LoVo (cell line): ENCODE results near the gene KRTAP4-11.
"Not testable (repeated sequence)": the region's sequence is repeated elsewhere in the genome, so short reads cannot be mapped to it uniquely, and the experiment has no call there.

Experiments
- DNase-seq: peaks from one replicate; pipeline ENCODE4 v3.0.0-alpha.2; 2016; ENCODE audit warnings: low spot score

KRTAP4-11 gene

DNA sequence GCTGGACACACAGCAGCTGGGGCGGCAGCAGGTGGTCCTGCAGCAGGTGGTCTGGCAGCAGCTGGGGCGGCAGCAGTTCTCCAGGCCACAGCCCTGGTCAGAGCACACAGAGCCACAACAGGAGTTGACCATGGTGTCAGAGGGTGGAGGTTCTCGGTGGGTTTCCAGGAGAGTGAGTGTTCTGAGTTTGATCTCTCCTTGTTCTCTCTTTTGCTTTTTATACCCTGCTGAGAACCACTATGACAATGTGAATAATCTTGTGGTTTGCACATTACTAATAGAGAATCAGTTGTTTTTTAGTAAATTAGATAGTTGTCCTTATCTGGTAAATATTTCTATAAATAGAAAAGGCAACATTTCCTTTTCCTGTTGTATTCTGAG is 5.8 kb upstream of the KRTAP4-11 start, which contains the start of gene KRTAP4-12:
Gene KRTAP4-12, minus strand, starts transcription at position 192 of the 381 bp plus-strand sequence. Its CDS starts 60 bp downstream, at position 132.
- not testable (repeated sequence) for DNase-seq

DNA sequence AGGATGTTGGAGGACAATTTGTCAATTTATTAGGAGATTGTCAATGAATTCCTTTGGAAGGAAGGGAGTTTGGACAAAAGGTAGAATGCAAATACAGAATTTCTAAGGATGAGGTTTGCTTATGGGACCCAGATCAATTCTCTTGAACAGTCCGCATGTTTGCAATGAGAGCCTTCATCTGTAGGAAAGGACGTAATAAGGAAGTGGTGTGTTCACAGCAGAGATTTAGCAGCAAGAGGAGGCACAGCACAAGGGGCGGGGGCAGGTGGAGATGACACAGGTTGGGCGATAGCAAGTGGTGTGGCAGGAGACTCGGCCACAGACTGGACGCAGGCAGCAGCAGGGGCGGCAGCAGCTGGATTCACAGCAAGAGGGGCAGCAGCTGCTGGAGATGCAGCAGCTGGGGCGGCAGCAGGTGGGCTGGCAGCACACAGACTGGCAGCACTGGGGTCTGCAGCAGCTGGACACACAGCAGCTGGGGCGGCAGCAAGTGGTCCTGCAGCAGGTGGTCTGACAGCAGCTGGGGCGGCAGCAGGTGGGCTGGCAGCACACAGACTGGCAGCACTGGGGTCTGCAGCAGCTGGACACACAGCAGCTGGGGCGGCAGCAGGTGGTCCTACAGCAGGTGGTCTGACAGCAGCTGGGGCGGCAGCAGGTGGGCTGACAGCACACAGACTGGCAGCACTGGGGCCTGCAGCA is 5.3 kb upstream of the KRTAP4-11 start:
- not testable (repeated sequence) for DNase-seq

DNA sequence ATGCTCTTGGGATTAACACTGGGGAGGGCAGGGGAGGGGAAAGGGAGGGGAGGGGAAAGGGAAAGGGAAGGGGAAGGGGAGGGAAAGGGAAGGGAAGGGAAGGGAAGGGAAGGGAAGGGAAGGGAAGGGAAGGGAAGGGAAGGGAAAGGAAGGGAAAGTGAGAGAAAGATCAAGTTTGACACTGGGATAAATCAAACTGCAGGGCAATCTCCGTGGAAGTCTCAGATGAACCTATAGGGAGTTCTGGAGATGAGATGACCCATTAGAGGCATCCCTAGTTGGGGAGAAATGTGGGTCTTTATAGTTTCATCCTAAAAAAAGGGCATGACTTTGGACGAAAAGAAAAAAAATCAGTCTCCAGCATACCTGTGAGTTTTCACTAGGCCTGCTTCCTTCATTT is 3.6 kb upstream of the KRTAP4-11 start:
- no peak for DNase-seq

DNA sequence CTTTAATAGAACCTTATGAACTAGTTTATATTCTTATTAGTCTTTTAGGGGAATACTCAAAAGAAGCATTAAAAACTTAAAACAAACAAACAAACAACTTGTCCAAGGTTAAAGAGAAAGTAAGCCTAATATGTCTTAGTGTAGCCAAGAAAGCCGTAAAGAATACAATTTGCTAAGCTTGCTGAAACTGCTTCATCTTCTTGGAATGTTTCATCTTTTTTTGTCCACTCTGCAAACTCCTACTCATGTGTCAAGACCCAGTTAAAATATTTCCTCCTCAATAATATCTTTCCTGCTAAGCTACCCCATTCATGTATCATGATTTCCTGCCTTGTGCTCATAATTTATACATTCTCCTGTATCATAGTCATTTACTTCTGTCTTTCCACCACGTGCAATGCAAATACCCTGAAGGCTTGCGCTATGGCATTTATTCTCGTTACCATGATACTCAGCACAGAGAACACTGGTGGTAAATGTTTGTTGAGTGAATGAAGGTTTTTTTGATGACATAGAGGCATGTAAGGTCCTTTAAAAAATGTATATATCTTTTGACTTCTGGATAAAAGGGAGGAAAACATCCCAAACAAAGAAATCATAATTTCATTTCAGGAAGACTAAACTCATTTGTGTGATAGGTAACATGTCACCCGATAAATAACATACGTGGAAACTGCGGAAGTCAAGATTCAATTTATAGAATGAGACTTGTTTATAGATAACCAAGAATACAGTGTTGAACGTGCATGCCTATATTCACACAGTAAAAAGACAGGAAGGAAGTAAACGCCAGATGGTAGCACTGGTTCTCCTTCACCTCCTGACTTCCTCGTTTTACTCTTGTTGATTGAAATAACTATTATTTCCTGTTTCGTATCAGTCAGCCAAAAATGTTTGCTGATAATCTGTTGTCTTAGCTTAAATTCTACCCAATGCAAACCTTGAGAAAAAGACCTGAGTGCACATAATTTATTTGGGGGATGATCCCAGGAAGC is 1.8 kb upstream of the KRTAP4-11 start:
- not testable (repeated sequence) for DNase-seq

DNA sequence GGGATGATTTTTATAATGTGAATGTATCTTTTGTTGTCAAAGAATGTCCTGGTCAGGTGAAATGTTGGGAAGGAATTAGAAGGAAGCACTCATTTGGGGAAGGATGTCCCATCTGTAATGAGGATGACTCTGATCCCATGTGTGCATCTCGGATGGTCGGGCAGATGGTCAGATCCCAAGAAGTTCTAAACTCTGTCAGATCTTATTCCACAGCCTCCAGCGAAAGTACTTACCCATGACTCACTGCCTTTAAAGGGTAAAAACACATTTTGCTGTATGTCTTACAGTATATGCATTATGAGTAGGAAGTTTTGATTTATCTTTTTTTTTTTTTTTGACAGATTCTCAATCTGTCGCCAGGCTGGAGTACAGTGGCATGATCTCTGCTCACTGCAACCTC is 548 bp upstream of the KRTAP4-11 start:
- DNase-seq, result no peak

DNA sequence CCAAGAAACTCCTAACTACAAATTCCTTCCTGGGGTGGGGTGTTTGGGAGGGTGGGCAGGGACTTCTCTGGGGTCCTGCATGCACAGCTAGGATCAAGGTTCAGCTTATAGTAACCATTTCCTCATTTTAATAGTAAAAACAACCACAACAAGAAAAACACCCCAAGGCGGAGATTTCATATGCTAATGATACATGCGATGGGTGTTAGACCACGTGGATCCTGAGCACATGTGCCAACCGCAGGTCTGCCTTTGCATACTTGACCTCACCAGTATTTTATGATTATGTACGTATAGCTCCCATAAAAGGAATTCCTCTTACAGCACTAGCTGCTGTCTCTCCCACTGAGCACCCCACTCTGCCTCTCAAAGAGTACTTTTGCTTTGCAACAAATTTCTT is 1.9 kb downstream of the KRTAP4-11 start:
- DNase-seq, result no peak

DNA sequence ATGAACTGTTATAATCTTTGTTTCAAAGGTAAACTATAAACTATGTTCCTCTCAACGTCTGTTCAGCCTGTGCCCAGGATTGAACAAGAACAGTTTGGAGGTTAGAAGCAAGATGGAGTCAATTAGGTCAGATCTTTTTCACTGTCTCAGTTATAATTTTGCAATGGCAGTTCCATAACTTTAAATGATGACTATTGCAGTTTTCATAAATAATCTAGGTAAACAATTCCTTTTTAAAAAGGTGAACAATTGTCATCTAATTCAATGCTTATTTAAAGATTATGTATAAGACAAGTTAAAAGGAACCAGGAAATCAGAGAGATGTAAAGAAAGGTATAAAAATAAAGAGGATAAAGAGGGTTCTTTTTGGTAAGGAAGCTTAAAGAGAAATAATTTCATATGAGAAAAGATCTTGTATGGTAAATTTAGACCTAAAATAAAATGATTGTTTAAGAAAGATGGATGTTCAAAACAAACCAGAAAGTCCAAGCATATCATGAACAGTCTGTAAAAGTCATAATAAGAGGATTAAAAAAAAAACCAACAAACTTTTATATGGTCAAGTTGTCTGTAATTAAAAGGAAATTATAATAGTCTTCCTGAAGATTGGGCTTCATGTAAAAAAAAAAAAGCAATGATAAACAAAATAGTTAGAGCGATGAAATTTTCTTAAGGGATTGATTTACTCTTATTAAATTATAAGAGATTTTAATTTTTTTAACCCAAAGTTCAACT is 6.9 kb downstream of the KRTAP4-11 start:
- DNase-seq, result no peak

DNA sequence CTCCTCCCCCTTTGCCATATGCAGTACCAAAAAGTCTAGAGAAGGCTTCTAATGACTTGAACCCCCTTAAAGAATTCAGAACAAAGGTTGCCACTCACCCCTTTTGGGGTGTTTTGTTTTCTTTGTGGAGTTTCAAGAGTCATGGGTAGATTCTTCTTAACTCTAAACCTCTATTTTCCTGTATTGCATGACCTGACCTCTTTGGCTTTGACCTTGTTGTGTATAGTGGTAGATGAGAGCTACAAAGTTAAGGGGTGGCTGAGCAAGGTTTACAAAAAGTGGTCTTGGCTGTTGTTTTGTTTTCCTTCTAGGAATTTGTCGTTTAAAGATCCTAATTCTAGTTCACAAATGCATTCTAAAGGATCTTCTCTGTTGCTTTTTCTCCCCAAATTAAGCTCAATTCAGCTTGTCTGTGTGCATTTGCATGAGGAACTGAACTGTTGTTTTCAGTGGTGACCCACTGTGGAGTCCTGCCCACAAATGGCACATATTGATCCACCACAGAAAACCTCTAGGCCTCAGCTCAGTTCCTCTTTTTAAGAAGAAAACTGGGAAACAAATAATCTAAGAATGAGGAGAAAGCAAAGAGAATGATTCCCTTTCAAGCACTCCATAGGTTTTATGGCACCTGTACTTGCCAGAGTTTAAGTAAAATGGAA is 9.3 kb downstream of the KRTAP4-11 start:
- DNase-seq, result not testable (repeated sequence)

DNA sequence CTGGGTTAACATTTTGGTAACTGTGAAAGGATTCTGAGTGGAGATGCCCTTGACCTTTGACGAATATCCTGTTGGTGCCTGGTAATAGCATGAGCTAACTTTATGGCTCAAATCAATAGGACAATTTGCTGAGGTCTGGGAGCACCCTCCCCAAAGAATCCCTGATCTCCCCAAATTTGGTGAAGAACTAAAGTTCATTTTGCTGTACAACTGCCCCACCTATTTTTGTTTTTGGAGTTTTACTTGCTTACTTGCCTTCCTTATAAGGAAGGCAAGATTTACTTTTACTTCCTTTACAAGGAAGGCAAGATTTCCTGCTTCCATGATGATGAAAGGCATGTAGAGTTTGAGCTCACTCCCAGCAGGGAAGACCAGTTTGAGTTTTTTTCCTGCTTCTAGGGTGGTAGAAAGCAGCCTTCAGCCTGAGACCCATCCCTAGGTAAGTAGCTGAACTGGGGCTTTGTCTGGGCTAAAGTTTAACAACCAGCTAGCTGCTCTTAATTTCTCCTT is 10.2 kb downstream of the KRTAP4-11 start:
- DNase-seq, result no peak

DNA sequence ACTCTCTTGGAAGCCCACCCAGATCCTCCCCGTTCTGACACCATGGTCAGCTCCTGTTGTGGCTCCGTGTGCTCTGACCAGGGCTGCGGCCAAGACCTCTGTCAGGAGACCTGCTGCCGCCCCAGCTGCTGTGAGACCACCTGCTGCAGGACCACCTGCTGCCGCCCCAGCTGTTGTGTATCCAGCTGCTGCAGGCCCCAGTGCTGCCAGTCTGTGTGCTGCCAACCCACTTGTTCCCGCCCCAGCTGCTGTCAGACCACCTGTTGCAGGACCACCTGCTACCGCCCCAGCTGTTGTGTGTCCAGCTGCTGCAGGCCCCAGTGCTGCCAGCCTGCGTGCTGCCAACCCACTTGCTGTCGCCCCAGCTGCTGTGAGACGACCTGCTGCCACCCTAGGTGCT is 12.8 kb downstream of the KRTAP4-11 start, which contains the start of gene KRTAP4-9:
Gene KRTAP4-9, plus strand, starts transcription at position 43 of the 400 bp plus-strand sequence. Its CDS starts 0 bp downstream, at position 43.
- DNase-seq, result not testable (repeated sequence)

DNA sequence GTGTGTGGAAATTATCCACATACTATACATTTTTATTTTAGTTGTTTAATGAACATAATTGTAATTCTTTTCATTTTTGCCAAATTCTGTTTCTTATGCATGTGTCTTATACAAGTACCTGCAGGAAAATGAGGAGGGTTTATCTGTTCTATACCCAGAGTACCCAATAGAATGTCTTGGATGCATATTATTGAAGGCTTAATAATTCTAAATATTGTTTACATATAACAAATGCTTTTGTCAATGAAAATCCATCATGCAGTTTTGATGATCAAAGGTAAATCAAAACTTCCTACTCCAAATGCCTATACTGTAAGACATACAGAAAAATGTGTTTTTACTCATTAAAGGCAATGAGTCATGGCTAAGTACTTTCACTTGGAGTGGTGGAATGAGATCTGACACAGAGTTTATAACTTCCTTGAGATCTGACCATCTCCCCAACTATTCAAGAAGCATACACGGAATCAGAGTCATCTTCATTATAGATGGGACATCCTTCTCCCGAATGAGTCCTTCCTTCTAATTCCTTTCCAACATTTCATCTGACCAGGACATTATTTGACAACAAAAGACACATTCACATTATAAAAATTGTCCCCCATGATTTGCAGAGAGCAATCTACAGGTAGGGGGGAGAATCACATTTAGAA is 13.7 kb downstream of the KRTAP4-11 start:
- DNase-seq, result not testable (repeated sequence)

DNA sequence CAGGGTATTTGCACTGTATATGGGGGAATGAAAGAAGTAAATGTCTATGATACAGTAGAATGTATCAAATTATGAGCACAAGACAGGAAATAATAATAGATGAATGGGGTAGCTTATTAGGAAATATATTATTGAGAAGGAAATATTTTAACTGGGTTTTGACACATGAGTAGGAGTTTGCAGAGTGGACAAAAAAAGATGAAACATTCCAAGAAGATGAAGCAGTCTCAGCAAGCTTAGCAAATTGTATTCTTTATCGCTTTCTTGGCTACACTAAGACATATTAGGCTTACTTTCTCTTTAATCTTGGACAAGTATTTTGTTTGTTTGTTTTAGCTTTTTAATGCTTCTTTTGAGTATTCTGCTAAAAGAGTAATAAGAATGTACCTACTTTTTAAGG is 14.3 kb downstream of the KRTAP4-11 start:
- no peak for DNase-seq

DNA sequence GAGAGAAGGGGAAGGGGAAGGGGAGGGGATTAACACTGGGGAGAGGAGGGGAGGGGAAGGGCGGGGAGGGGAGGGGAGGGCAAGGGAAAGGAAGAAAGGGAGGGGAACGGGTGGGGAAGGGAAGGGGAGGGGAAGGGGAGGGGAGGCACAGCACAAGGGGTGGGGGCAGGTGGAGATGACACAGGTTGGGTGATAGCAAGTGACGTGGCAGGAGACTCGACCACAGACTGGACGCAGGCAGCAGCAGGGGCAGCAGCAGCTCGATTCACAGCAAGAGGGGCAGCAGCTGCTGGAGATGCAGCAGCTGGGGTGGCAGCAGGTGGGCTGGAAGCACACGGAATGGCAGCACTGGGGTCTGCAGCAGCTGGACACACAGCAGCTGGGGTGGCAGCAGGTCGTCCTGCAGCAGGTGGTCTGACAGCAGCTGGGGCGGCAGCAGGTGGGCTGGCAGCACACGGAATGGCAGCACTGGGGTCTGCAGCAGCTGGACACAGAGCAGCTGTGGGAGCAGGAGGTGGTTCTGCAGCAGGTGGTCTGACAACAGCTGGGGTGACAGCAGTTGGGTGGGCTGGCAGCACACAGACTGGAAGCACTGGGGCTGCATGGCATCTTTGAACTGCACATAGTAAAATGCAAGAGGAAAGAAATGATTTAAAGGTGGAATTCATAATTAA is 16.4 kb downstream of the KRTAP4-11 start, which contains the start of gene KRTAP4-16:
Gene KRTAP4-16, minus strand, starts transcription at position 624 of the 674 bp plus-strand sequence. Its CDS starts 0 bp downstream, at position 624.
- DNase-seq, result no peak

DNA sequence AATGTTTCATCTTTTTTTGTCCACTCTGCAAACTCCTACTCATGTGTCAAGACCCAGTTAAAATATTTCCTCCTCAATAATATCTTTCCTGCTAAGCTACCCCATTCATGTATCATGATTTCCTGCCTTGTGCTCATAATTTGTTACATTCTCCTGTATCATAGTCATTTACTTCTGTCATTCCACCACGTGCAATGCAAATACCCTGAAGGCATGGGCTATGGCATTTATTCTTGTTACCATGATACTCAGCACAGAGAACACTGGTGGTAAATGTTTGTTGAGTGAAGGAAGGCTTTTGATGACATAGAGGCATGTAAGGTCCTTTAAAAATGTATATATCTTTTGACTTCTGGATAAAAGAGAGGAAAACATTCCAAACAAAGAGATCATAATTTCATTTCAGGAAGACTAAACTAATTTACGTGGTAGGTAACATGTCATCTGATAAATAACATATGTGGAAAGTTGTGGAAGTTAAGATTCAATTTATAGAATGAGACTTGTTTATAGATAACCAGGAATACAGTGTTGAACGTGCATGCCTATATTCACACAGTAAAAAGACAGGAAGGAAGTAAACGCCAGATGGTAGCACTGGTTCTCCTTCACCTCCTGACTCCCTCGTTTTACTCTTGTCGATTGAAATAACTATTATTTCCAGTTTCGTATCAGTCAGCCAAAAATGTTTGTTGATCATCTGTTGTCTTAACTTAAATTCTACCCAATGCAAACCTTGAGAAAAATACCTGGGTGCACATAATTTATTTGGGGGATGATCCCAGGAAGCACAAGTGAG is 18.3 kb downstream of the KRTAP4-11 start:
- DNase-seq, result not testable (repeated sequence)

DNA sequence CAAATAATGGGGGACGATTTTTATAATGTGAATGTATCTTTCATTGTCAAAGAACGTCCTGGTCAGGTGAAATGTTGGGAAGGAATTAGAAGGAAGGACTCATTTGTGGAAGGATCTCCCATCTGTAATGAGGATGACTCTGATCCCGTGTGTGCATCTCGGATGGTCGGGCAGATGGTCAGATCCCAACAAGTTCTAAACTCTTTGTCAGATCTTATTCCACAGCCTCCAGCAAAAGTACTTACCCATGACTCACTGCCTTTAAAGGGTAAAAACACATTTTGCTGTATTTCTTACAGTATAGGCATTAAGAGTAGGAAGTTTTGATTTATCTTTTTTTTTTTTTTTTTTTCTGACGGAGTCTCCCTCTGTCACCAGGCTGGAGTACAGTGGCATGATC is 19.7 kb downstream of the KRTAP4-11 start:
- no peak for DNase-seq

DNA sequence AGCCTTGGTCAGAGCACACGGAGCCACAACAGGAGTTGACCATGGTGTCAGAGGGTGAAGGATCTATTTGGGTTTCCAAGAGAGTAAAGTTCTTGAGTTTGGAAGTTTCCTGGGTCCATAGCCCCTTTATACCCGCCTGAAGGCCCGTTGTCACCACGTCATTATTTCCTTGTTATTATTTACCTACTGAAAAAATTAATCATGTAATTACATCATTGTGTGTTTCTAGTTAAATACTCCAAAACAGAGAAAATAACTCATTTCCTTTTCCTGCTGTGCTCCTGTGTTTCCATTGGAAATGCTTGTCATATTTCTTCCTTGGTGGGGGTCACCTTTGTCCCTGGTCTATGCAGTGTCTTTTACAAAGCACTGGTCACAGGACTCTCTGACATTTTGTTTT is 20.1 kb downstream of the KRTAP4-11 start, which contains the start of gene KRTAP4-8:
Gene KRTAP4-8, minus strand, starts transcription at position 101 of the 400 bp plus-strand sequence. Its CDS starts 58 bp downstream, at position 43.
- no peak for DNase-seq

DNA sequence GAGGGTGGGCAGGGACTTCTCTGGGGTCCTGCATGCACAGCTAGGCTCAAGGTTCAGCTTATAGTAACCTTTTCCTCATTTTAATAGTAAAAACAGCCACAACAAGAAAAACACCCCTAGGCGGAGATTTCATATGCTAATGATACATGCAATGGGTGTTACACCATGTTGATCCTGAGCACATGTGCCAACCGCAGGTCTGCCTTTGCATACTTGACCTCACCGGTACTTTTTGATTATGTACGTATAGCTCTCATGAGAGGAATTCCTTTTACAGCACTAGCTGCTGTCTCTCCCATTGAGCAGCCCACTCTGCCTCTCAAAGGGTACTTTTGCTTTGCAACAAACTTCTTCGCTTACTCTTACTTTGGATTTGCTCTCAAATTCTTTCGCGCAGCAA is 22.1 kb downstream of the KRTAP4-11 start:
- DNase-seq, result no peak

DNA sequence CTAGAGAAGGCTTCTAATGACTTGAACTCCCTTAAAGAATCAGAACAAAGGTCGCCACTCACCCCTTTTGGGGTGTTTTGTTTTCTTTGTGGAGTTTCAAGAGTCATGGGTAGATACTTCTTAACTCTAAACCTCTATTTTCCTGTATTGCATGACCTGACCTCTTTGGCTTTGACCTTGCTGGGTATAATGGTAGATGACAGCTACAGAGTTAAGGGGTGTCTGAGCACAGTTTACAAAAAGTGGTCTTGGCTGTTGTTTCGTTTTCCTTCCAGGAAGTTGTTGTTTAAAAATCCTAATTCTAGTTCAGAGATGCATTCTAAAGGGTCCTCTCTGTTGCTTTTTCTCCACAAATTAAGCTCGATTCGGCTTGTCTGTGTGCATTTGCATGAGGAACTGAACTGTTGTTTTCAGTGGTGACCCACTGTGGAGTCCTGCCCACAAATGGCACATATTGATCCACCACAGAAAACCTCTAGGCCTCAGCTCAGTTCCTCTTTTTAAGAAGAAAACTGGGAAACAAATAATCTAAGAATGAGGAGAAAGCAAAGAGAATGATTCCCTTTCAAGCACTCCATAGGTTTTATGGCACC is 29.3 kb downstream of the KRTAP4-11 start:
- DNase-seq, result not testable (repeated sequence)
